Measurements from ENCODE around the gene DUSP23.

DUSP23 gene

DNA sequence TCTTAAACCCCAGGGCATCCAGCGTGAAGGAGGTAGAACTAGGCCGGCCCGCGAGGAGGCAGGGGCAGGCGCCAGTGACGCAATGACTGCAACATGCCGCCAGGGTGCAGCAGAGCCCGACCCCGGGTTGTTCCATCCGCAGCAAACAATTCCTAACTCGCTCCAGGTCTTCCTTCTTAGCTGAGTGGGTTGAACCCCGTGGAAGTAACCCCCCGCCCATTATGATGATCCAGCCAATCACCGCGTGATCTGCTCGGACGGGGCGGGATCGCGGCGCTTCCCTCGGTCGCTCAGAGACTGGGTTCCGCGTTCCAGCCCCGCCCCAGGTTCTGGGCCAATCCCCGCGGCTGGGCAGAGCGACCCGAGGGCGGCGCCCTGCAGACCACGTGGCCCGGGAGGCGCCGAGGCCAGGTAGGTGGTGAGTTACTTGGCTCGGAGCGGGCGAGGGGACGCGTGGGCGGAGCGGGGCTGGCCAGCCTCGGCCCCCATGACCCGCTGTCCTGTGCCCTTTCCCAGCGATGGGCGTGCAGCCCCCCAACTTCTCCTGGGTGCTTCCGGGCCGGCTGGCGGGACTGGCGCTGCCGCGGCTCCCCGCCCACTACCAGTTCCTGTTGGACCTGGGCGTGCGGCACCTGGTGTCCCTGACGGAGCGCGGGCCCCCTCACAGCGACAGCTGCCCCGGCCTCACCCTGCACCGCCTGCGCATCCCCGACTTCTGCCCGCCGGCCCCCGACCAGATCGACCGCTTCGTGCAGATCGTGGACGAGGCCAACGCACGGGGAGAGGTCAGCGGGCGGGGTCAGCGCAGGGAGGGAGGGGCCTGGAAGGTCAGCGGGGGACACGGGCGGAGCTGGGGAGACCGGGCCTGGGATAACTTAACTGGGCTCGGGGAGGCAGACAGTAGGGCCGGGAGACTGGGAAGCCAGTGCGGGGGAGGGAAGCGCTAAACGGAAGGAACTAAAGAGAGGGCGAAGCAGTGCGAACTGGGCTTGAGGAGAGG, at the start of gene DUSP23:
TSS of gene DUSP23 (plus strand) at position 380 of the 1,000 bp plus-strand sequence. CDS start at position 519, 139 bp downstream.
- peak; percentile 97 for DNase-seq

DNA sequence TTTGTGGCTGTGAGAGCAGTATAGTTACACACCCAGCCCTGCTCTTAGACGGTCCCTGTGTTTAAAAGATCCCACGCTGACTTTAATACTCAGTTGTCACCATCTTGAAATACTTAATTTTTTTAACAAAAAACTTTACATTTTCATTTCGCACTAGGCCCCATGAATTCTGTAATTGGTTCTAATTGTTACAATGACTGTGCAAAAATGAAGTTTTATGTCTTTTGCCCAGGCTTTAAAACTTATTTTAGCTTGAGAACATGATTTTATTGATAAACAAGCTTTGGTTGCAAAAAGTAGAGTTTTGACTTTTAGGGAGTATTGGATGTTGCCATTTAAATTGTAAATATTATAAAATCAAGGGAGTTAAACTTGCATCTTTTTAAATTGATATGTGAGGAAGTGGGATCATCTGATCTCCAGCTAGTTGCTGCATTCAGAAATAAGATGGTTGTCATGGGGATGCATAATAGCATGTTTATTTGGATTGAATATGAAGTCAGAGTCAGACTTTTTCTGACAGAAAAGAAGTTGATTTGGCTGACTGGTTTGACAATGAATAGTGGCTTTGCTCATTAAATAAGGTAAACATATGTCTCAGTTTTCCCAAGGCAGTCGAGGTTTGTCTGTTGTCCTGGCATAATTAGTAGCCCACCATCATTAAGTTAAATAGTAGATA, 43.4 kb upstream of the DUSP23 start:
- no peak for DNase-seq

DNA sequence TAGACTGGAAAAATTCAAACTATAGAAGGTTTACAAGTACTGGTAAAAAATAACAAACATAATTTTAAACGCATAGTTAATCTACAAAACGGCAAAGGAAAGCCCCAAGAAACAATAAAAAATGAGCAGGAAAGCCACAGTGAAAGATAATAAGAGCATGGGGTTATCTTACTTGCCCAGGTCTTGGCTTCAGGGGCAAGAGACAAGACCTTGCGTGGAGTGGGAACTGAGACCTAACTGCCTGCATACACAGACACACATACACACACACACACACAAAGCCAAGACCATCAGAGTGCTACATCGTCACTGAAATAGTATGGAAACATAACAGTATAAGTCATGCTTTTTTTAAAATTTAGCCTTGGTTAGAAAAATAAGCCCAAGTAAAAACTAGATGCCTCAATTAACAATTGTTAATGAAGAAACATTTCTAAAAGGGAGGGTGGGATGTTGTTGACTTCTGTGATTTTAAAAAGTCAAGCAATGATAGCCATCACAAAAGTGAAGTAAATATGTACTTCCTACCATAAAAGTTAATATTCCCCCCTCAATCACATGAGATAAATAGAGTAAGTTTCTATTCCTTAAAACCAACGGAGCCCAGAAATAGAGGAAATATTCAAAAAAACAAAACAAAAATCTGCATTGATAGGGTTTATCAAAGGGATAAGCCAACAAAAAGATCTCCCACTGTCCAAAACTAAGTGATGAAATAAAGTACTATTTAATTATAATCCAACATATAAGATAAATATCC, 36.9 kb upstream of the DUSP23 start:
- no peak for DNase-seq

DNA sequence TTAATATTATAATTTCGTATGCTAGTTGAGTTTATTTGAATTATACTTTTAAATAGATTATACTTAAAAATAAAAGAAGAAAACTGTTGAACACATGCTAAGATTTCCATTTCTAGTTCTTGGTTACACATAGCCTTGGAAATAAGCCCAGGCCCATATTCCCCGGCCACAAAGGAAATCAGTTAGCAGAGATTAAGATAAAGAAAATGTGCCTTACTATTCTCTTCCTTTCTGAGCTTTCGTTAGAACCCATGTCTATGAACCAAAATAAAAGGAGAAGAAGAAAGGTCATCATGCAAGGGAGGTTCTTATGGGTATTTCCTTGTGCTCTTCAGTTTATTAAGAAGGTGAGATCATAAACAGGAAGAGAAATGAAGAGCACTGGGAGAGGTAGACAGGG, 34.1 kb upstream of the DUSP23 start:
- no peak for DNase-seq

DNA sequence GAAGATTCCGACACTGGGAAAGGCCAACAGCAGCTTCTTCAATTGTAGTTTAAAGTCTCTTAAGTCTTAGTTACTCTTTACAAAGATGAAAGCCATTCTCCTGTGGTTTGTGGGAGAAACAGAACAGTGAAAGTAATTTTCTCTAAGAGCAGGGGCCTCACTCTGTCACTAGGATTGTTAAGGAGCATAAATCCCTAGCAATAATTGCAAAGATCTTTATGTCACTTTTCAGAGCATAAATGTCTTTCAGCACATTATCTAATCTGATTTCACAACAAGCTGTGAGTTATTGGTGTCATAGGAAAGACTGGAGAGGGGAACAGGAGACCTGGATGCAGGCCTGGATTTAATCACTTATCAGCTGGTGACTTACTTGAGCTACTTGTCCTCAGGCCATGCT, 32.4 kb upstream of the DUSP23 start:
- DNase-seq = no peak

DNA sequence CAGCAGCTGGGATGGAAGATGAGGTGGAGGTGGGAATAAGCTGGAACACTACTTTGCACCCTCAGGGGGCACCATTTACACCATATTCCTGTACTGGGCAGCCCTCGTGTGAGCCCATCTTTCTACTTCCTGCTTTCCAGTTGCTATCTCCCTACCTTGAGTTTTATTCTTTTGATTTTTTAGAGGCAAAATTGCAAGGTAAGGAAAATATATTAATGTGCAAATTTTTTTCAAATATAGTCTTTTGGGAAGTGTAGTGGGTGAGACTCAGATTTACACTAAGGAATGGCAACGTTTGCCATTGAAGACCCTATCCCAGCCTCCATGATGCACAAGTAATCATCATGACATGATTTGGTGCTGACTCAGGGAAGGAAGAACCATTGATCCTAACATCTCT, 31.1 kb upstream of the DUSP23 start:
- no peak for DNase-seq

DNA sequence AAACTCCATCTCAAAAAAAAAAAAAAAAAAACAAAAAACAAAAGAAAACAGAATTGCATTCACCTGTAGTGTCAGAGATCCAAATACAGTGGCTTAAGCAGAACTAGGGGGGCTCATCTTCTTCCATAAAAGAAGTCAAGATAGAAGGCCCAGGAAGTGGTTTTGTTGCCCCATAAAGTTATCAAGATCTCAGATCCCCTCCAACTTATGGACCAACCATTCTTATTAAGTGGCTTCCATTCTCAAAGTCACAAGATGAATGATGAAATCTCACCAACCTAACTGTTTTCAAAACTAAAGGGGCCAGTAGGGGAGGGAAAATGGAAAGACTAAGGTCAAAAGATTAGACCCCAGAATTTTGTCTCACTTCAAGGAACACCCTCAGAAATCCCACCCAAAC, 30.1 kb upstream of the DUSP23 start:
- DNase-seq = no peak

DNA sequence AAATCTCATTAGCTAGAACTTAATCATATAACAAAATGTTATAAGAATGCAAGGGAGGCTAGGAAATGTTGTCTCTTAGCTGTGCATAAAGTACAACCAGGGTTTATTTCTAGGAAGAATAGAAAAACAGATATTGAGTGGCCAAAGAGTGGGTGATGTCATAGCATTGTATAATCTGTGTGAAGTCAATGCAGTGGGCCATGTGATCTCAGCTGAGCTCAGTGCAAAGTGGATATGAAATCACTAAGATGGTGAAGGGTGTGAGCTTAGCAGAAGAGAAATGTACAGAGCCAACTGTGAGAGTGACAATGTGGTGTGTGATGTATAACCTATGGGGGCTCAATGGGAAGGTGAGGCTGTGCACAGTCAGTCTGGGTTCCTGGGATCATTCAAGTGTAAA, 29.7 kb upstream of the DUSP23 start:
- no peak for DNase-seq

DNA sequence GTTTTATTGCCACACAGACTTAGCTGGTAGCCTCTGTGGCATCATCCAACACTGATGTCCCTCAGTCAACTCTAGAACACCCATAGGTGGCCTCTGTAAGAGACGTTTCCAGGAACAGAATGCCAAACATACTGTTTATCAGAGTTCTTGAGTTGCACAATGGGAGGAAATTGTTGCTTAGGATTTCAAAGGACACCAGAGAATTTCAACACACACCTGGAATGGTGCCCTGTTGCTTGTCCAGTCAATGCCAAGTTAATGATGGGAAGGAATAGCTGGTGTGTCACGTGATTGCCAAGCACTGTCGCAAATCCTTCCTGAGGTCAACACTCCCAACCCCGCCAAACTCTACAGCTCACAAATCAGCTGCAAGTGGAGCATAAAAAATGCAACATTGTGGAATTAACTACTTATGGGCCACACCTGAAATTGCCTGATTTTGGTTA, 28.6 kb upstream of the DUSP23 start:
- DNase-seq = no peak

DNA sequence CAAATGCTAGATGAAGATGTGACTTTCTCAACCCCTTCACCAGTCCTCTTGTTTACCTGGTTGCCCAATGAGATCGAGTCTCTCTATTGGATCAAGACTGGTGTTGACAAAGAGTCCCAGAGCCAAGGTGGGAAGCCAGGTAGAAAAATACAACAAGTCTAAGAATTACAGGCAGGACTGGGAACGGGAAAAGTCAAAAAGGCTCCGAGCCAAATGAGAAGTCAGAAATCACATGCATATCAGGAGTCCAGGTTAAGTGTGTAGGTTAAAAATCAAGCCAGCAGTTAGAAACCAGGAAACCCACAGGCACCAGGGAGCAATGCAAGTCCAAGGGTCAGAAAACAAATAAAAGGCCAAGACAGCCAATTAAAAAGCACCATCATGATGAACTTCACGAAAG, 27.4 kb upstream of the DUSP23 start:
- DNase-seq = no peak

DNA sequence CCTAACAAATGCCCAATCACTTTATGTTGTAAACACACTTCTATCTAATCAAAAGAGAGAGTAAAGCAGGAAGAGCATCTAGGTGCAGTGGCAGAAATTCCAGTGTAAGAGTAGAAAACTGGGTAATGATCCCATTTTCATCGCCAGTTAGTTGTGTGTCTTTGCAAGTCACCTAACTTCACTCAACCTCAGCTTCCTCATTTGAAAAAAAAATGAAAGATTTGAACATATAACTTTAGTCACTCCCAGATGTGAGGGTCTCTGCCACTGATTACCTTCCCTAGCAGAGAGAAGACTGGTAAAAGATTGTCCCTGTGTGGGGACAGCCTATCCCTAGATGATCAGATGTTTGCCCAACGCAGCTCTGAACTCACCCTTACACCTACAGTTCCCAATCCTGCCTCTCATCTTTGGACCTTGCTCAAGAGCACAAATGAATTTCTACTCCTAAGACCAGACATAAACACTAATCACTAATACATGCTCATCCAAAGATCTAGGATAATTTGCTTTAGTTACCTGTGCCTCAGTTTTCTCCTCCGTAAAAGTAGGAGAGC, 25.2 kb upstream of the DUSP23 start:
- DNase-seq = no peak

DNA sequence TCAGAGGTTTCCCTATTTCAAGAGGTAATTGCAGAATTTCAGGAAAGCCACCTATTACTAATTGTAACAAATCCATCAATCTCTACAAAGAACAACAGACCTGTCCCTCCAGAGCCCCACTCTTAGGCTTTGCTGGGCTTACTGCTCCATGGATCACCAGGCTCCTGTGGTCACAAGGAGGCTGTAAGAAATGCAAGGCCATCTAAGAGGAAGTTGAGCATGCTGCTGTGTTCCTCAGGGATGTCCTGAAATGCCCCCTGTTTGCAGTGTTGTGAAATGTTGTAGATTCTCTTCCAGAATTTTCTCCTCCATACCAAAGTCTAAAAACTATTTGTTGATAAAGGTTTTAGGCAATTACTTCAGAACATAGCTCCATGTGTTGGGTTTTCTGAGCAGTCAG, 24.4 kb upstream of the DUSP23 start:
- no peak for DNase-seq

DNA sequence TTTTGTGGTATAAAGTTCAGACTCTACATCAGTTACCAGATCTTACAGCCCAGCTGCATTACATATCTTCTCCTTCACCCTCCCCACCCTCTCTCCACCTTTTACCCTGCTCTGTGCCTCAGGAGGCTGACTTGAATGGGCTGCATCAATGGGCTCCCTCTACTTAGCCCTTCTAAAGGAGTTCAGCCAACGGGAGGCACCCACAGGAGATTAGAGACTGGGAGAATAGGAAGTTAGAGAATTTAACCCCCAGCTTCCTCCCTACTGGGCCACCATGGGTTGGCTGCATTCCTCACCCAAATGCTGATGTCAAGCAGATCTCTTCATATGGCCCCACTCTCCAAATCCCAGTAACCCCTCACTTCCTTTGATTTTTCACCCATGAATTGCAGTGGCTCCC, 17.1 kb upstream of the DUSP23 start:
- DNase-seq = no peak

DNA sequence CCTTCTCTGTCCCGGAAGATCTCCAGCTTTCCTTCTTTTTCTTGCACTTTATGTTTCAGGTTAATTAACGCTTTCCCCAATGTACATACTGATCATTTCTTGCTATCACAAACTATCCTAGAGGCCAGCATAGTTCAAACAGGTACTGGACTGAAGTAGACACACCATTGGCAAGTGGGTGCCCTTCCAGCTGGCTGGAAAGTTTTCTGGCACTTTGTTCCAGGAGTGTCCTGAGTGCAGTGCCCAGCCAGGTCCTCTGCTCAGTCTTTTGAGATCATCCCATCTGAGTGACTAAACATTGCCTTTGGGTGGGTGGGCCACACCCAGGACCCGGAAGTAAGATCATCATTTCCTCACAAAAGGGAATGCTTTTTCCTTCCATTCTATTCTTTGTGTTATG, 15.0 kb upstream of the DUSP23 start:
- no peak for DNase-seq

DNA sequence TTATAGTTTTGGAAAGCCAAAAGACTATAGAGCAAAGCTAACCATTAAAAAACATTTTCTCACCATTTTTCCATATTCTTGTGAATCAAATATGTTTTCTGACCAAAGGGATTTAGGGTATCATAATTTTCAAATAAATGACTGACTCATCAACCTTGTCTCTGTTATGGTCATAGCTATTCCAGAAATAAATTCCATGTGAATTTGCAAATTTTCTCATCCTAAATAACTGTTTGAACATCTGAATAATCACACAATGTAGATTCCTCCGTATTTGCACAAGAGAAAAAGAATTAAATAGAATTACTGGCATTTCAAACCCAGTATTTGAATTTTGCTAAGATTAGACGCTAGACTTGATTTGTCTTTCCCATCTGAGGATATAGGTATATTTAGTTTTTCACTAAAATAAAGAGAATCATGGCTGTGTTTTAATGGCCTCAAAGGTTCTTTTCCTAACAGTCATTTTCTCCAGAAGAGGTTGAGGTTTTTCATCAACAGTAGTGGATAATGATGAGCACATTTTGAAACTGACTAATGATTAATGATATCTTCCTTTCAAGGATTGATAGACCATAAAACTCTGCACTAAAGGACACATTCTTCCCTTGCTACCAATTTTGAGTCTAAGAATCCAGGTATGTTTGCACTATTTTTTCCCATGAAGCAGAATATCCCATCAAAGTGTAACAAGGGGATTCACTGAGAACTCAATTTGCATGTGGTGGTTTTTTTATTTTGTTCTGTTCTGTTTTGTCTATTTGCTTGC, 9.5 kb upstream of the DUSP23 start:
- no peak for DNase-seq

DNA sequence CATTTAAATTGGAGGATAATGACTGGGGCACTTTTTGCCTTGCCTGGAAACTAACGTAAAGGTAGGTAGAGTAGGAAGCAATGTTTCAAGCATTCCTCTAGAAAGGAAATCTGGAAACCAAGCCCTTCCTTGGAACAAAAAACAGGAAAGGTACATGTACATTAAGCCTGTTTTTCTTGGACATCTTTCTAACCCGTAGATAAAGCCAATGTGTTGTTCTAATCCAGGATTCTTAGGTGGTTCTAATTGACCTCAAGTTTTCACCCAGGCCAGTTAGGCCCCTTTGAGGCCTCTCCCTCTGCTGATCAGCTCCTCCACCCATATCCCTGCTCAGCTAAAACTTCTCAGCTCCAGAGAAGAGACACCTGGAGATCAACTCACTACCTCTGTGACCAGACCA, 6.3 kb upstream of the DUSP23 start:
- DNase-seq = no peak

DNA sequence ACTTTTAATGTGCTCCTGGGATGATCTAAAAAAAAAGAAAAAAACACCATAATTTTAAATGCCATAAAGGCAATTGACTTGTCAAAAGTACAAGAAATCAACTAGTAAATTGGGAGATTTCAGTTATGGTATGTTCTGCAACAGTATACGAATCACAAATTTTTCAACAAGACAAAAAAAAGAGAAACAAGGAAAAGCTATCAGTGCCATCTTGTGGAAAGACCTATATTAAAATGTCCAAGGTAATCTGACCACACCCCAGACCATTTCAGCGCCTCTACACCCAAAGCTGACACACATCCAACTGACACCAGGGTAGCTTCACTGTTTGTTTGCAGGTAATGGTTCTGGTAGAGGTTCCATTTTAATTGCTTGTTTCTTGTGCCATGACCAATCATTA, 5.0 kb upstream of the DUSP23 start:
- no peak for DNase-seq

DNA sequence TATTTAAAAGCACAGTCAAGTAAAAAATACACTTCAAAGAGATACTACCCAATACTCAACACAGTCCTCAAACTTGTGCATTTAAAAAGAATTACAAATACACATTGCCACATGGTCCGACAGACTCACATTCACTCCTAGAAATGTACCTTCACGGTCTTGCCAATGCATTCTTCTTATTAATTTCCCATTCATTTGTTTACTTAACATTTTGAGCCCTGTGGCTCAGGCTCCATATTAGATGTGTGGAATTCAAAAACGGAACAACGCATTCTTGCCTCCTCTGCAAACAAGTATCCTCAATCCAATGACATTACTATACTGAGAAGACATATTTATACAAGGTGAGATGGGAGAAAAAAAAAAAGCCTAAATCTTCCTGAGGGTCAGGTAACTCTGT, 2.5 kb upstream of the DUSP23 start:
- no peak for DNase-seq

DNA sequence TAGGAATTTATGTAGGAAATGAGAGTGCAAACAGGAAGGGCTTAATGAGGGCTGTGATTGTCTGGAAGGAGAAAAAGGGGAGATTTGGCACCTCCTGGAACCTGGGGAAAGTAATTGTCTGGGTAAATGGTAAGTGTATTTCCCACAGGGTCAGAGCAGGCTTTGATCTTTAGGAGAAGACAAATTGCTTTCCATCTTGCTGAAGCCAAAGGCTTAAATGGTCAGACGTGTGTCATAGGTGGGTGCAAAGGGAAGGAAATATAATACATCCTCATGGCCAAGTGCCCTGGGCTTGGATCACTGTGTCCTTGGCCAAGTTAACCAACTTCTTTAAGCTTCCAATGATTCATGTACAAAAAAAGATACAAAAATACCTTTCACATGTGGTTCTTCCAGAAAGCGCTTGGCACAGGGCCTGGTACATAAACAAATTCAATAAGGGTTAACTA, 1.3 kb upstream of the DUSP23 start:
- no peak for DNase-seq

DNA sequence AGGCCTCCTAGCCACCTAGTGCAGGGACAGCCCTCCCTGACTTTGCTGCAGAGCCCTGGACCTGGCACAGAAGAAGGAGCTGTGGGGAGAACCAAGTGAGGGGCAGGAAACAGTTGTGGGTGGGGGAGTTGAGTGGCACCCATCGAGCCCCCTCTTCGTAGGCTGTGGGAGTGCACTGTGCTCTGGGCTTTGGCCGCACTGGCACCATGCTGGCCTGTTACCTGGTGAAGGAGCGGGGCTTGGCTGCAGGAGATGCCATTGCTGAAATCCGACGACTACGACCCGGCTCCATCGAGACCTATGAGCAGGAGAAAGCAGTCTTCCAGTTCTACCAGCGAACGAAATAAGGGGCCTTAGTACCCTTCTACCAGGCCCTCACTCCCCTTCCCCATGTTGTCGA, 1.2 kb downstream of the DUSP23 start:
- DNase-seq = no peak

DNA sequence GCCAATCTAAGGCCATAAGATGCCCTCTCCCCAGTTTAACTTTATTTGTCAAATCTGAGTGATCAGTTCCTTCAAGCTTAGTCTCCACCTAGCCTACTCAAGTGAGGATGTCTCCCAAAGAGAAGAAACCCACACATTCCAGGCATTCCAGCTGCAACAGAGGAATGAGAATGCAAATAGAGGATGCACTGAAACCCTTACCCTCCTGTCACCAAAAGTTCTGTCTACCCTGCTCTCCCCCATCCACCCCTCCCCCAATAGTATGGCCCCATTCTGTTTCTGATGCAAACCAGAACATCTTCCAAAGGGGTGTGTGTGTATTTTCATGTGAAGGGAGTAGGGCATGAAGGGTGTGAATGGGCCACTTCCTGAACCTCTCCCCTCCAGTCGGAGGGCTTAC, 3.0 kb downstream of the DUSP23 start:
- no peak for DNase-seq

DNA sequence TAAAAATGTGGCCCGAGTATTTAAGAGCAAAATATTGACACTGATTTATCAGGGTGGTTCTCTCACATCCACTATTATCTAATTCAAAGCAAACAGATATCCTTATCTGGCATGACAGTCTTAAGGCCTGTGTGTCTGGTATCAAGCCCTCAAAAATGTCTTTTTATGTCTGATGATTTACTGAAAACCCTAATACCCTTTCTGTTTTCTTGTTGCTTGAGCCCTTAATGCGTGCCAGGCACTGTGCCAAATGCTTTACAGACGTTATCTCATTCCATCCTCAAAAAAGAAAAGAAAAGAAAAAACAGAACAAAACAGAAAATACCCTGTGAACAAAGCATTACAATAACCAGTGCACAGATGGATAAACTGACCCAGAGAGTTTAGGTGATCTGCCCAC, 5.7 kb downstream of the DUSP23 start:
- no peak for DNase-seq
